Mesothelial cell of epicardium (in vitro differentiated cells): Measurements from ENCODE around the gene CERKL. TPM values are rescaled to one million over a fixed set of nuclear protein-coding genes. Genes with fewer than 3 reads are reported as not detected.

Experiments used
- DNase-seq, 2 experiments: peaks; one replicate each; pipeline ENCODE4 v3.0.0; 2021; ENCODE audit warnings: low spot score in 2 of 2; ENCODE audit not compliant: unreplicated experiment in 2 of 2
- H3K27ac Mint-ChIP-seq: 2 replicates; pipeline ENCODE4 v1.8.0; 2021; ENCODE audit warnings: mixed read lengths
- H3K27me3 Mint-ChIP-seq: 2 replicates; pipeline ENCODE4 v1.8.0; 2021; ENCODE audit warnings: low read depth, mixed read lengths
- H3K36me3 Mint-ChIP-seq: 2 replicates; pipeline ENCODE4 v1.8.0; 2021; ENCODE audit warnings: mixed read lengths
- H3K4me1 Mint-ChIP-seq: 2 replicates; pipeline ENCODE4 v1.8.0; 2021; ENCODE audit warnings: mixed read lengths
- H3K4me3 Mint-ChIP-seq: 2 replicates; pipeline ENCODE4 v1.8.0; 2021; ENCODE audit warnings: mild to moderate bottlenecking, moderate library complexity, mixed read lengths
- H3K9me3 Mint-ChIP-seq: 2 replicates; pipeline ENCODE4 v1.8.0; 2021; ENCODE audit warnings: mixed read lengths
- total RNA-seq: library from RNA; stranded (reverse); gene quantifications from 3 replicates; pipeline ENCODE4 v1.2.1, GENCODE V29; 2021
- TF ChIP-seq, protein P1 (sequence below): fragments of 200-600 bp; sonication (generic); IDR thresholded peaks from one replicate; pipeline ENCODE4 v1.5.0; 2021; ENCODE audit warnings: antibody characterized with exemption; ENCODE audit not compliant: unreplicated experiment

The CERKL gene
- total RNA-seq, 1 donor from 2014 or later, result not detected

GRCh38 chr2:181589779-181590178 is 67.1 kb downstream of the CERKL start:
- Mint-ChIP-seq H3K27ac (no peak overlapping the region), H3K4me3 (no peak overlapping the region), H3K4me1 (no peaks in the 10 kb centered on the region), H3K27me3 (peaks cover 46% of the 10 kb centered on the region), H3K36me3 (no peaks in the 10 kb centered on the region), H3K9me3 (no peaks in the 10 kb centered on the region)
- TF ChIP-seq, protein P1, sequence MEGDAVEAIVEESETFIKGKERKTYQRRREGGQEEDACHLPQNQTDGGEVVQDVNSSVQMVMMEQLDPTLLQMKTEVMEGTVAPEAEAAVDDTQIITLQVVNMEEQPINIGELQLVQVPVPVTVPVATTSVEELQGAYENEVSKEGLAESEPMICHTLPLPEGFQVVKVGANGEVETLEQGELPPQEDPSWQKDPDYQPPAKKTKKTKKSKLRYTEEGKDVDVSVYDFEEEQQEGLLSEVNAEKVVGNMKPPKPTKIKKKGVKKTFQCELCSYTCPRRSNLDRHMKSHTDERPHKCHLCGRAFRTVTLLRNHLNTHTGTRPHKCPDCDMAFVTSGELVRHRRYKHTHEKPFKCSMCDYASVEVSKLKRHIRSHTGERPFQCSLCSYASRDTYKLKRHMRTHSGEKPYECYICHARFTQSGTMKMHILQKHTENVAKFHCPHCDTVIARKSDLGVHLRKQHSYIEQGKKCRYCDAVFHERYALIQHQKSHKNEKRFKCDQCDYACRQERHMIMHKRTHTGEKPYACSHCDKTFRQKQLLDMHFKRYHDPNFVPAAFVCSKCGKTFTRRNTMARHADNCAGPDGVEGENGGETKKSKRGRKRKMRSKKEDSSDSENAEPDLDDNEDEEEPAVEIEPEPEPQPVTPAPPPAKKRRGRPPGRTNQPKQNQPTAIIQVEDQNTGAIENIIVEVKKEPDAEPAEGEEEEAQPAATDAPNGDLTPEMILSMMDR, result no peak
- no peak for DNase-seq

DNA sequence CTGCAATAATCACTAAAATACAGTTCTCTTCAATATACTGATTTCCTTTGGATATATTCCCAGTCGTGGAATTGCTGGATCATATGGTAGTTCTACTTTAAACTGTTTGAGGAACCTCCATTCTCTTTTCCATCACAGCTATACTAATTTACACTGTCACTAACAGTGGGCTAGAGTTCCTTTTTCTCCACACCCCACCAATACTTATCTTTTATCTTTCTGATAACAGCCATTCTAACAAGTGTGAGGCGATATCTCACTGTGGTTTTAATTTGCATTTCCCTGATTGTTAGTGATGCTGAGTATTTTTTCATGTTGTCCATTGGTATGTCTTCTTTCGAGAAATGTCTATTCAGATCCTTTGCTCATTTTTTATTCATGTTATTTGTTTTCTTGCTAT is 68.4 kb downstream of the CERKL start:
- Mint-ChIP-seq H3K9me3 (no peaks in the 10 kb centered on the region), H3K27ac (no peak overlapping the region), H3K4me3 (no peak overlapping the region), H3K4me1 (no peaks in the 10 kb centered on the region), H3K36me3 (no peaks in the 10 kb centered on the region), H3K27me3 (peaks cover 54% of the 10 kb centered on the region)
- TF ChIP-seq, protein P1, result no peak
- DNase-seq, result no peak

DNA sequence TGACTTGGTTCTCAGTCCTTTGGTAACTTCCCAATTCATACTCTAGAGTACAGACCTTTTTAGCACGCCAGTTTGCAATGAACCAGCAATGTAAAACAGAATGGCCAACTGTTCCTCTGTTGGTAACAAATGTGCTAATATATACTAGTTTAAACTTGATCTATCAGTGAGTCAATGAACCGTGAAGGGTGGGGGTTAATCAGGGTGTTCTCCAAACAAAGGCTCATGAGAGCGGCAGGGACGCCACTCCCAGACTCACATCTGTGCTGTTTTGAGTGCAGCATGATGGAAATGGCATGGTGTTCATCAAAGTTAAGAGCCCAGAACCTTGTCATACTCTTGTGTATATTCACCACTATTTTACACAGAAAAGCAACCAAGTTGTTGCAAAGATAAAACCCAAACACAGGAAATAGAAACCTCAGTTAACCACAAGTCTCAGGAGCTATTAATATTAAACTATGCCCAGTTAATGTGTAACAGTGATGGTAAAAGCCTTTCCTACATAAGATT is 70.3 kb downstream of the CERKL start:
- Mint-ChIP-seq H3K36me3 (no peaks in the 10 kb centered on the region), H3K27me3 (peaks cover 52% of the 10 kb centered on the region), H3K4me1 (no peaks in the 10 kb centered on the region), H3K9me3 (no peaks in the 10 kb centered on the region), H3K4me3 (no peak overlapping the region), H3K27ac (no peak overlapping the region)
- no peak for DNase-seq
- TF ChIP-seq, protein P1, result no peak

- no peaks in the 10 kb centered on the region for H3K9me3 Mint-ChIP-seq
- no peaks in the 10 kb centered on the region for H3K4me1 Mint-ChIP-seq
- no peaks in the 10 kb centered on the region for H3K36me3 Mint-ChIP-seq
- peaks cover 57% of the 10 kb centered on the region for H3K27me3 Mint-ChIP-seq
- DNase-seq, result no peak
- TF ChIP-seq, protein P1, result no peak
- H3K27ac Mint-ChIP-seq, result no peak overlapping the region
- no peak overlapping the region for H3K4me3 Mint-ChIP-seq
Observed at GRCh38 chr2:181585732-181586131, 71.2 kb downstream of the CERKL start.

GRCh38 chr2:181581534-181581933 is 75.4 kb downstream of the CERKL start:
- Mint-ChIP-seq H3K27ac (no peak overlapping the region), H3K4me1 (no peaks in the 10 kb centered on the region), H3K9me3 (no peaks in the 10 kb centered on the region), H3K27me3 (peaks cover 46% of the 10 kb centered on the region), H3K36me3 (no peaks in the 10 kb centered on the region), H3K4me3 (no peak overlapping the region)
- DNase-seq, result no peak
- TF ChIP-seq, protein P1, result no peak

GRCh38 chr2:181578829-181579228 is 78.1 kb downstream of the CERKL start:
- Mint-ChIP-seq H3K4me1 (no peaks in the 10 kb centered on the region), H3K4me3 (no peak overlapping the region), H3K27me3 (peaks cover 30% of the 10 kb centered on the region)

More at GRCh38 chr2:181578829-181579228, 78.1 kb downstream of the CERKL start:
- TF ChIP-seq, protein P1, result no peak
- Mint-ChIP-seq H3K9me3 (no peaks in the 10 kb centered on the region), H3K27ac (no peak overlapping the region), H3K36me3 (no peaks in the 10 kb centered on the region)
- DNase-seq, result no peak
